CD4-positive, CD25-positive, alpha-beta regulatory T cell (primary cell): ENCODE measurements around the gene MRPS12. TPM values are rescaled to one million over a fixed set of nuclear protein-coding genes. Genes with fewer than 3 reads are reported as not detected.
A peak's percentile ranks its signal among the peaks of the same experiment; 100 is the strongest.

Source experiments
- ATAC-seq, 2 donors: fragments of 150-1000 bp; cut with Tn5 transposase; one replicate each; pipeline ENCODE4 v1.10.0; 2021; ENCODE audit warnings: low read depth in 2 of 2, moderate number of reproducible peaks in 2 of 2, moderate library complexity in 1 of 2
- DNase-seq, 3 donors: peaks; one replicate each; pipeline versions ENCODE4 v3.0.0 to v3.0.0-alpha.2; 2012 to 2022; ENCODE audit warnings: mixed read lengths in 1 of 3
- H3K27ac ChIP-seq: one replicate; pipeline ENCODE4 v1.7.0; 2013; ENCODE audit warnings: mild to moderate bottlenecking, low read length; ENCODE audit not compliant: insufficient read depth, poor library complexity, severe bottlenecking
- H3K27me3 ChIP-seq: one replicate; pipeline ENCODE4 v1.7.0; 2013; ENCODE audit warnings: low read length; ENCODE audit not compliant: control insufficient read depth, insufficient read depth
- H3K36me3 ChIP-seq: one replicate; pipeline ENCODE4 v1.7.0; 2013; ENCODE audit warnings: mild to moderate bottlenecking, low read length, moderate library complexity; ENCODE audit not compliant: control insufficient read depth, insufficient read depth
- H3K4me1 ChIP-seq: 2 replicates; pipeline ENCODE4 v1.7.0; 2013; ENCODE audit warnings: mild to moderate bottlenecking, low read length; ENCODE audit not compliant: insufficient read depth, control insufficient read depth, poor library complexity, severe bottlenecking
- H3K4me3 ChIP-seq: one replicate; pipeline ENCODE4 v1.7.0; 2013; ENCODE audit warnings: low read depth, mild to moderate bottlenecking, low read length, moderate library complexity
- H3K9me3 ChIP-seq, 2 experiments: 1 replicate in 1 of 2; 2 replicates in 1 of 2; pipeline ENCODE4 v1.7.0; 2013; ENCODE audit warnings: low read length in 2 of 2, mild to moderate bottlenecking in 1 of 2, moderate library complexity in 1 of 2; ENCODE audit not compliant: control insufficient read depth in 2 of 2
- H3K27ac Mint-ChIP-seq, 3 donors: one replicate each; pipeline ENCODE4 v1.8.0; 2020 to 2022; ENCODE audit warnings: mild to moderate bottlenecking in 3 of 3, mixed read lengths in 3 of 3, moderate library complexity in 2 of 3
- H3K27me3 Mint-ChIP-seq: one replicate; pipeline ENCODE4 v1.8.0; 2022; ENCODE audit warnings: mild to moderate bottlenecking, mixed read lengths
- H3K36me3 Mint-ChIP-seq: one replicate; pipeline ENCODE4 v1.8.0; 2020; ENCODE audit warnings: mixed read lengths
- H3K4me1 Mint-ChIP-seq, 4 donors: one replicate each; pipeline ENCODE4 v1.8.0; 2020 to 2022; ENCODE audit warnings: mixed read lengths in 4 of 4, mild to moderate bottlenecking in 1 of 4
- H3K4me3 Mint-ChIP-seq, 4 donors: one replicate each; pipeline ENCODE4 v1.8.0; 2020 to 2022; ENCODE audit warnings: mild to moderate bottlenecking in 4 of 4, mixed read lengths in 4 of 4, moderate library complexity in 3 of 4
- H3K9me3 Mint-ChIP-seq, 7 donors: one replicate each; pipeline ENCODE4 v1.8.0; 2020 to 2022; ENCODE audit warnings: mixed read lengths in 7 of 7, mild to moderate bottlenecking in 3 of 7, moderate library complexity in 2 of 7
- polyA plus RNA-seq, 4 donors: library from polyadenylated mRNA; unstranded; fragments of 300-500 nt; fragmentation: Illumina TruSeq; gene quantifications; one replicate each; pipeline ENCODE4 v1.2.3, GENCODE V29; 2021
- total RNA-seq: library from RNA; stranded (reverse); gene quantifications from one replicate; pipeline ENCODE4 v1.2.3, GENCODE V29; 2022

The MRPS12 gene
- total and polyA plus RNA-seq, 5 donors from 2014 or later, result 19.8 to 114 (median 106) TPM

- H3K27ac ChIP-seq, result no peak overlapping the region
- H3K9me3 ChIP-seq, result no peaks in the 10 kb centered on the region
- H3K36me3 ChIP-seq, result no peaks in the 10 kb centered on the region
- Mint-ChIP-seq H3K4me1 (peaks cover 0 to 19% (median 5%) of the 10 kb centered on the region in 4 donors), H3K9me3 (peaks cover 0 to 1% (median 0%) of the 10 kb centered on the region in 7 donors), H3K4me3 (no peak overlapping the region), H3K27me3 (peaks cover 11% of the 10 kb centered on the region), H3K36me3 (peaks cover 3% of the 10 kb centered on the region), H3K27ac (no peak overlapping the region)
- peaks cover 16% of the 10 kb centered on the region for H3K4me1 ChIP-seq
- no peak overlapping the region for H3K4me3 ChIP-seq
- DNase-seq (no peak), ATAC-seq (no peak)
- no peaks in the 10 kb centered on the region for H3K27me3 ChIP-seq
Observed at GRCh38 chr19:38945562-38946228, 15.0 kb downstream of the MRPS12 start.

DNA sequence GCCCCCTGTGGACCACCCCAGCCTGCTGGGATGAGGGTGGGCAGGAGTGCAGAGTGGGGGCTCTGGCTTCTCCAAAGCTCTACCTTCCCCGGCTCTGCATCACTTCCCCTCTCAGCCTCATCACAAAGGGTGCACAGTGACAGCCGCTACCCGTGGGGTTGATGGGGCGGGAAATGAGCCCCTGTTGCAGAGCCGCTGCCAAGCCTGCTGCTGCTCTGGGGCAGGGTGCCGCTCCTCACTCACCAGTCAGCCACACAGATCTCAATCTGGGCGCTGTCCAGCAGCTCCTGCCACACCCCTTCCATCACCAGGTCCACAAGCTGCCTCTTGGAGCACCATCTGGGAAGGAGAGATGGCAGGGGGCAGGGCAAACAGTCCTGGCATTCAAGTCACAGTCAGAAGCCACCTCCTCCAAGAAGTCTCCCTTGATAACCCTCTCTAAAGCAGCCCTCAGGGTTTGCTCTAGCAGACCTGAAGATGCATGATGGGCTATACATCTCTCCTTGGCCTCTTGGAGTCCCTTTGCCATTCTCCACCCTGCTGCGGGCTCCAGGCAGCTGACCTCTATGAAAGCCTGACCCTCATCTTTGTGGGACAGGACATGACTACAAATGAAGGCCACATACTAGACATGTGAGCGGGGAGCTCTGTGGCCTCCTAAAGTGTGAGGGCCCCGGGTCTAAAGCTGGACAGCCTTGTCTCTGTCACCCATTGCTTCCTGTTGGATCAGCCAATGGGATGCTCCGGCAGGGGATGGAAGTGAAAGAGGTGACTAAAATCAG is 15.7 kb downstream of the MRPS12 start:
- peaks cover 0 to 15% (median 3%) of the 10 kb centered on the region in 4 donors for H3K4me1 Mint-ChIP-seq
- H3K4me3 Mint-ChIP-seq, result peak overlapping the region in 1 of 4 donors; percentile 10
- Histone ChIP-seq H3K27ac (no peak overlapping the region), H3K9me3 (no peaks in the 10 kb centered on the region), H3K4me3 (no peak overlapping the region), H3K36me3 (no peaks in the 10 kb centered on the region), H3K27me3 (no peaks in the 10 kb centered on the region), H3K4me1 (peaks cover 16% of the 10 kb centered on the region)
- no peak overlapping the region for H3K27ac Mint-ChIP-seq
- H3K9me3 Mint-ChIP-seq, result no peaks in the 10 kb centered on the region
- no peak for ATAC-seq
- no peak for DNase-seq
- peaks cover 11% of the 10 kb centered on the region for H3K27me3 Mint-ChIP-seq
- H3K36me3 Mint-ChIP-seq, result no peaks in the 10 kb centered on the region

- Histone ChIP-seq H3K36me3 (no peaks in the 10 kb centered on the region), H3K4me3 (no peak overlapping the region), H3K27me3 (peaks cover 3% of the 10 kb centered on the region), H3K27ac (no peak overlapping the region), H3K9me3 (no peaks in the 10 kb centered on the region), H3K4me1 (peaks cover 11% of the 10 kb centered on the region)
- DNase-seq, result peak; percentile 65 to 85 (median 67)
- Mint-ChIP-seq H3K4me3 (peak overlapping the region in 3 of 4 donors; percentile 63 to 86 (median 77)), H3K36me3 (peaks cover 3% of the 10 kb centered on the region), H3K4me1 (peaks cover 0 to 16% (median 9%) of the 10 kb centered on the region in 4 donors), H3K27ac (peak overlapping the region in 1 of 3 donors; percentile 38), H3K27me3 (peaks cover 19% of the 10 kb centered on the region), H3K9me3 (peaks cover 0 to 2% (median 0%) of the 10 kb centered on the region in 7 donors)
- ATAC-seq, result peak; percentile 83 to 87
Observed at GRCh38 chr19:38949580-38950367, 19.0 kb downstream of the MRPS12 start.

- H3K4me3 ChIP-seq, result no peak overlapping the region
- no peak overlapping the region for H3K4me3 Mint-ChIP-seq
- H3K27me3 ChIP-seq, result peaks cover 3% of the 10 kb centered on the region
- H3K9me3 ChIP-seq, result no peaks in the 10 kb centered on the region
- H3K4me1 Mint-ChIP-seq, result peaks cover 0 to 16% (median 9%) of the 10 kb centered on the region in 4 donors
- peaks cover 11% of the 10 kb centered on the region for H3K4me1 ChIP-seq
- H3K36me3 Mint-ChIP-seq, result peaks cover 3% of the 10 kb centered on the region
- H3K9me3 Mint-ChIP-seq, result peaks cover 0 to 2% (median 0%) of the 10 kb centered on the region in 7 donors
- peaks cover 26% of the 10 kb centered on the region for H3K27me3 Mint-ChIP-seq
- H3K27ac ChIP-seq, result no peak overlapping the region
- ATAC-seq, result no peak
- no peaks in the 10 kb centered on the region for H3K36me3 ChIP-seq
- no peak overlapping the region for H3K27ac Mint-ChIP-seq
- no peak for DNase-seq
Observed at GRCh38 chr19:38951187-38951586, 20.4 kb downstream of the MRPS12 start.

DNA sequence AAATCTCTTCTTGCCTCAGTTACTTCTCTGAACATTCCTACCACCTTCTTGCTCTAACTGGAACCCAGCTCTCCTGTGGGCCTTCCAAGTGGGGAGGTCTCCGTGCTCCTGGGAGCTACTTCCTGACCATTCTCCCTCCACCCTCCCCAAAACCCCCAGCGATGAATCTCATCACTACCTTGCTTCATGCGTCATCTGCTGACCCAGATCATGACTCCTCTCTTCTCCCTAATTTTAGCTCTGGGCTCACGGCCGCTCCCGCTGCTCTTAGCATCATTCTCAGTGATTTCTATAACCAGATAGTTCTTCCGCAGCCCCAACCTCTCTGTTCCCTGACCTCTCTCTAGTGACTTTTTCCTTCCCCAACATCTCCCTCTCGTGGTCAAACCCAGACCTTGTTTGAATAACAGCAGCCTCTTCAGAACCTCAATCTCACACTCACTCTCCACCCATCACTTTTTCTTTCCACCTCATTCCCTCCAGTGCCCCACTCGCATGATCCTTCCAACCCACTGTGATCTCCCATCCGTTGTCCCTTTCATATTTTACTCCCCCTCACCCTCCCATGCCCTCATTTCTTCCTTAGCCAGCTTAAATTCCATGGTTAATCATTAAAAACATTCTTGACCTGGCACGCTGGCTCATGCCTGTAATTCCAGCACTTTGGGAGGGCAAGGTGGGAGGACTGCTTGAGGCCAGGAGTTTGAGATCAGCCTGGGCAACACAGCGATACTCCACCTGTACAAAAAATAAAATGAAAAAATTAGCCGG is 21.8 kb downstream of the MRPS12 start:
- H3K27ac ChIP-seq, result no peak overlapping the region
- H3K9me3 Mint-ChIP-seq, result peaks cover 0 to 2% (median 0%) of the 10 kb centered on the region in 7 donors
- DNase-seq, result peak in 2 of 3 donors; percentile 39 to 68
- no peaks in the 10 kb centered on the region for H3K36me3 ChIP-seq
- ATAC-seq, result no peak
- H3K4me1 ChIP-seq, result peaks cover 11% of the 10 kb centered on the region
- peaks cover 26% of the 10 kb centered on the region for H3K27me3 Mint-ChIP-seq
- H3K9me3 ChIP-seq, result no peaks in the 10 kb centered on the region
- peak overlapping the region in 1 of 3 donors; percentile 24 for H3K27ac Mint-ChIP-seq
- no peak overlapping the region for H3K4me3 ChIP-seq
- peaks cover 3% of the 10 kb centered on the region for H3K27me3 ChIP-seq
- peaks cover 0 to 16% (median 9%) of the 10 kb centered on the region in 4 donors for H3K4me1 Mint-ChIP-seq
- H3K4me3 Mint-ChIP-seq, result peak overlapping the region in 2 of 4 donors; percentile 8 to 54
- H3K36me3 Mint-ChIP-seq, result peaks cover 3% of the 10 kb centered on the region

GRCh38 chr19:38953677-38954076 is 22.9 kb downstream of the MRPS12 start:
- peaks cover 3% of the 10 kb centered on the region for H3K36me3 Mint-ChIP-seq
- peaks cover 0 to 16% (median 9%) of the 10 kb centered on the region in 4 donors for H3K4me1 Mint-ChIP-seq
- Histone ChIP-seq H3K9me3 (no peaks in the 10 kb centered on the region), H3K27me3 (peaks cover 3% of the 10 kb centered on the region), H3K4me3 (no peak overlapping the region), H3K4me1 (peaks cover 11% of the 10 kb centered on the region), H3K36me3 (no peaks in the 10 kb centered on the region), H3K27ac (no peak overlapping the region)
- H3K9me3 Mint-ChIP-seq, result peaks cover 0 to 2% (median 0%) of the 10 kb centered on the region in 7 donors
- no peak for ATAC-seq
- H3K27ac Mint-ChIP-seq, result peak overlapping the region in 1 of 3 donors; percentile 86
- peaks cover 26% of the 10 kb centered on the region for H3K27me3 Mint-ChIP-seq
- no peak for DNase-seq
- no peak overlapping the region for H3K4me3 Mint-ChIP-seq

DNA sequence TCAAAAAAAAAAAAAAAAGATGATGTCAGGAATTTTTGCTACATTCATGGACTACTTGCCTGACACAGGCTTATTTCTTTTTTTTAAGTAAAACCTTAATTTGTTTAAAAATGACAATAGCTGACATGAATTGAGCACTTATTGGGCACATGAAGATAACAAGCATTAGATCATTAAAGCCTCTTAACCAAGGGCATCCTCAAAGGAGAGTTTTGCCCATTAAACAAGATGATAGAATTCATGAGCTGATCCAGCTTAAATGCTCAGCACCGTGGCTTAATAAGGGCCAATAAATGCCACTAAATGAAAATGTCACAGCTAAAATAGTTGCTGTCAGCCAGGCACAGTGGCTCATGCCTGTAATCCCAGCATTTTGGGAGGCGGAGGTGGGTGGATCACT is 25.5 kb downstream of the MRPS12 start:
- Histone ChIP-seq H3K4me3 (no peak overlapping the region), H3K36me3 (no peaks in the 10 kb centered on the region), H3K4me1 (no peaks in the 10 kb centered on the region), H3K27me3 (peaks cover 3% of the 10 kb centered on the region), H3K27ac (no peak overlapping the region), H3K9me3 (no peaks in the 10 kb centered on the region)
- Mint-ChIP-seq H3K36me3 (peaks cover 3% of the 10 kb centered on the region), H3K27me3 (peaks cover 28% of the 10 kb centered on the region), H3K27ac (no peak overlapping the region), H3K4me1 (peaks cover 0 to 8% (median 5%) of the 10 kb centered on the region in 4 donors), H3K9me3 (peaks cover 0 to 2% (median 0%) of the 10 kb centered on the region in 7 donors), H3K4me3 (no peak overlapping the region)
- ATAC-seq (no peak), DNase-seq (no peak)
